Heart left ventricle (tissue), 16 donors: ENCODE data around the gene NXPH3. TPM values are rescaled to one million over a fixed set of nuclear protein-coding genes. Genes with fewer than 3 reads are reported as not detected.

Experiments
- ATAC-seq, 4 donors: fragments of 200-7000 bp; cut with Tn5 transposase; one replicate each; pipeline ENCODE4 v1.9.1; 2020 to 2022; ENCODE audit warnings: moderate library complexity in 4 of 4, mild to moderate bottlenecking in 3 of 4, moderate number of reproducible peaks in 1 of 4
- DNase-seq, 5 donors: peaks; one replicate each; pipeline ENCODE4 v3.0.0-alpha.2; 2020
- H3K27ac ChIP-seq, 12 donors: fragments of 200-600 bp; sonication (generic) in 4 of 12; one replicate each; pipeline versions ENCODE4 v1.5.0 to v1.8.0; 2016 to 2022; ENCODE audit warnings: mild to moderate bottlenecking in 2 of 12
- H3K27me3 ChIP-seq, 9 donors: fragments of 200-600 bp; sonication (generic) in 2 of 9; one replicate each; pipeline versions ENCODE4 v1.5.1 to v1.8.0; 2016 to 2022; ENCODE audit warnings: mild to moderate bottlenecking in 3 of 9
- H3K36me3 ChIP-seq, 9 donors: fragments of 200-600 bp; sonication (generic) in 2 of 9; one replicate each; pipeline versions ENCODE4 v1.5.0 to v1.8.0; 2018 to 2022; ENCODE audit warnings: mild to moderate bottlenecking in 2 of 9
- H3K4me1 ChIP-seq, 12 donors: fragments of 200-600 bp; sonication (generic) in 4 of 12; one replicate each; pipeline versions ENCODE4 v1.5.0 to v1.8.0; 2016 to 2022; ENCODE audit warnings: mild to moderate bottlenecking in 3 of 12
- H3K4me3 ChIP-seq, 12 donors: fragments of 200-600 bp; sonication (generic) in 4 of 12; one replicate each; pipeline versions ENCODE4 v1.5.0 to v1.8.0; 2017 to 2022; ENCODE audit warnings: mild to moderate bottlenecking in 9 of 12, moderate library complexity in 4 of 12
- H3K9me3 ChIP-seq, 12 donors: fragments of 200-600 bp; sonication (generic) in 4 of 12; one replicate each; pipeline versions ENCODE4 v1.5.0 to v1.8.0; 2016 to 2022; ENCODE audit warnings: mild to moderate bottlenecking in 1 of 12
- POLR2A ChIP-seq, 2 donors: fragments of 450-650 bp; IDR thresholded peaks; one replicate each; pipeline ENCODE4 v1.6.1; 2017; ENCODE audit warnings: antibody characterized with exemption in 2 of 2, mild to moderate bottlenecking in 2 of 2, moderate library complexity in 2 of 2
- WGBS, 4 donors: extraction: QIAGEN DNeasy Blood & Tissue Kit in 2 of 4; methylation state at CpG; one replicate each; pipeline versions ENCODE4 v1.1.5 to v1.1.7; 2013 to 2018; 5-methylcytosine and 5-hydroxymethylcytosine counted together
- intact Hi-C, 10 donors: fragments of 100-400 bp; cut with DNase I; formaldehyde crosslinking; loops; one replicate each; pipeline versions ENCODE4 v1.11.1 to v1.14.2; 2022
- polyA plus RNA-seq, 2 donors: library from polyadenylated mRNA; stranded (reverse); fragments of 200-250 nt; gene quantifications; one replicate each; pipeline ENCODE4 v1.2.3, GENCODE V29; 2013
- total RNA-seq, 9 donors: library from RNA; depleted of rRNA in 2 of 9; stranded (reverse); fragments of >200 nt in 2 of 9; fragmentation: NEBNext Ultra II Directional in 3 of 9; extraction: Animal tissue kit (Norgen Biotek cat#: 25700) in 3 of 9; gene quantifications; one replicate each; pipeline versions ENCODE4 v1.1.0 to v1.2.4, GENCODE V29; 2016 to 2023
- TF ChIP-seq, protein P1 (sequence below), 12 donors: fragments of 200-600 bp; sonication (generic) in 4 of 12; IDR thresholded peaks; one replicate each; pipeline versions ENCODE4 v1.5.0 to v1.8.0; 2018 to 2022; ENCODE audit warnings: antibody characterized with exemption in 12 of 12, mild to moderate bottlenecking in 5 of 12
- donor health status: ischemic (EF 13 %, LVEDD 7.1; RV severe dilation, severe dysfunction).
- donor health status: healthy with polysubstance abuse.
- donor health status: DM: no; HTN: yes; CAD: no.
- donor health status: DM: no; HTN: no; CAD: no.
- donor health status: ischemic (EF 25% LVEDD 6.9; RV normal size, moderate dysfunction).
- donor health status: ischemic (EF 25% LVEDD 5.7; RV mildly dilated, moderate dysfunction).
- donor health status: healthy.
- donor health status: DM: yes; HTN: yes; CAD: no.
- donor health status: ischemic (EF 35%, LVEDD 5.7; RV mildly dilated, moderate dysfunction).
- donor health status: nonischemic (EF 11% LVEDD 7.7; RV severe dilation, severe dysfunction).
- donor health status: DM: yes; HTN: yes; CAD: no.
- donor health status: PGD.
- donor health status: ischemic (EF 29% LVEDD 5.4; RV normal size, mild dysfunction).
- donor health status: nonischemic (EF 23%, LVEDD 6.1; RV moderate dilation, normal function).

Gene NXPH3
- total and polyA plus RNA-seq, 11 donors: 2.5 to 7.9 (median 4.5) TPM

- no peaks in the 10 kb centered on the region for H3K27me3 ChIP-seq
- peak overlapping the region in 5 of 12 donors; percentile 11 to 60 (median 49) for H3K27ac ChIP-seq
- DNase-seq (no peak), ATAC-seq (no peak)
- no peak overlapping the region for H3K4me3 ChIP-seq
- peaks cover 0 to 26% (median 16%) of the 10 kb centered on the region in 12 donors for H3K4me1 ChIP-seq
- intact Hi-C loops: no loop called here
- no peak for TF ChIP-seq POLR2A (IDR thresholded peaks at IDR 0.05)
- TF ChIP-seq, protein P1, sequence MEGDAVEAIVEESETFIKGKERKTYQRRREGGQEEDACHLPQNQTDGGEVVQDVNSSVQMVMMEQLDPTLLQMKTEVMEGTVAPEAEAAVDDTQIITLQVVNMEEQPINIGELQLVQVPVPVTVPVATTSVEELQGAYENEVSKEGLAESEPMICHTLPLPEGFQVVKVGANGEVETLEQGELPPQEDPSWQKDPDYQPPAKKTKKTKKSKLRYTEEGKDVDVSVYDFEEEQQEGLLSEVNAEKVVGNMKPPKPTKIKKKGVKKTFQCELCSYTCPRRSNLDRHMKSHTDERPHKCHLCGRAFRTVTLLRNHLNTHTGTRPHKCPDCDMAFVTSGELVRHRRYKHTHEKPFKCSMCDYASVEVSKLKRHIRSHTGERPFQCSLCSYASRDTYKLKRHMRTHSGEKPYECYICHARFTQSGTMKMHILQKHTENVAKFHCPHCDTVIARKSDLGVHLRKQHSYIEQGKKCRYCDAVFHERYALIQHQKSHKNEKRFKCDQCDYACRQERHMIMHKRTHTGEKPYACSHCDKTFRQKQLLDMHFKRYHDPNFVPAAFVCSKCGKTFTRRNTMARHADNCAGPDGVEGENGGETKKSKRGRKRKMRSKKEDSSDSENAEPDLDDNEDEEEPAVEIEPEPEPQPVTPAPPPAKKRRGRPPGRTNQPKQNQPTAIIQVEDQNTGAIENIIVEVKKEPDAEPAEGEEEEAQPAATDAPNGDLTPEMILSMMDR (IDR thresholded peaks at IDR 0.05): no peak
- H3K9me3 ChIP-seq: no peaks in the 10 kb centered on the region
- WGBS, 4 donors: 91 to 93% (median 92%) methylated on average over 6 of the region's 6 CpGs
- peaks cover 0 to 89% (median 85%) of the 10 kb centered on the region in 9 donors for H3K36me3 ChIP-seq
Measured at GRCh38 chr17:49596613-49597244, 21.1 kb downstream of the NXPH3 start.

DNA sequence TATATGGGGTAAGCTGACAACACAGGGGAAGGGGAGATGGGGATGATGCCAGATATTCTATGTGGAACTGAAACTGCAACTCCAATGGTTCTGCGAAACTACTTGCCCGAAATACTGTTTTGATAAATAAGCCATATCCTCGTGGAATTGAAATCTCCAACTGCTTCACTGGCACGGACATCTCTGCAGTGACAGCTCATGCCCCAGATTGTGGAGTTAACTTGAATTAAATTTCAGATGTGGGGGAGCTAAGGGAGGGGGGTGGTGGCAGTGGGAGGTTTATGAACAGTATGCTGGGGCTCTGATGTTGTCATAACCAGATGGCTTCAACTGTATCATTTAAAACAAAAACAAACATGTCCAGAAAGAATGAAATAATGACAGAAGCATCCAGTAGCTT is 21.8 kb downstream of the NXPH3 start:
- Histone ChIP-seq H3K9me3 (no peaks in the 10 kb centered on the region), H3K27ac (peak overlapping the region in 11 of 12 donors; percentile 11 to 60 (median 41)), H3K36me3 (peaks cover 0 to 95% (median 90%) of the 10 kb centered on the region in 9 donors), H3K4me3 (no peak overlapping the region), H3K27me3 (no peaks in the 10 kb centered on the region), H3K4me1 (peaks cover 0 to 33% (median 19%) of the 10 kb centered on the region in 12 donors)
- intact Hi-C loops: no loop called here
- 75 to 81% (median 78%) methylated on average over 4 of the region's 4 CpGs for WGBS, 4 donors
- DNase-seq: no peak
- no peak for ATAC-seq
- TF ChIP-seq, protein P1 (IDR thresholded peaks at IDR 0.05): no peak
- no peak for TF ChIP-seq POLR2A (IDR thresholded peaks at IDR 0.05)

GRCh38 chr17:49597928-49598655 is 22.4 kb downstream of the NXPH3 start:
- intact Hi-C loops: no loop called here
- Histone ChIP-seq H3K36me3 (peaks cover 0 to 95% (median 90%) of the 10 kb centered on the region in 9 donors), H3K4me1 (peaks cover 0 to 40% (median 24%) of the 10 kb centered on the region in 12 donors), H3K27me3 (no peaks in the 10 kb centered on the region), H3K4me3 (no peak overlapping the region), H3K27ac (peak overlapping the region in 11 of 12 donors; percentile 11 to 60 (median 41)), H3K9me3 (no peaks in the 10 kb centered on the region)
- 61 to 76% (median 72%) methylated on average over 8 of the region's 8 CpGs for WGBS, 4 donors
- ATAC-seq (peak in 2 of 4 donors; percentile 18 to 59), DNase-seq (no peak)
- TF ChIP-seq, protein P1 (IDR thresholded peaks at IDR 0.05): no peak
- TF ChIP-seq POLR2A (IDR thresholded peaks at IDR 0.05): no peak

DNA sequence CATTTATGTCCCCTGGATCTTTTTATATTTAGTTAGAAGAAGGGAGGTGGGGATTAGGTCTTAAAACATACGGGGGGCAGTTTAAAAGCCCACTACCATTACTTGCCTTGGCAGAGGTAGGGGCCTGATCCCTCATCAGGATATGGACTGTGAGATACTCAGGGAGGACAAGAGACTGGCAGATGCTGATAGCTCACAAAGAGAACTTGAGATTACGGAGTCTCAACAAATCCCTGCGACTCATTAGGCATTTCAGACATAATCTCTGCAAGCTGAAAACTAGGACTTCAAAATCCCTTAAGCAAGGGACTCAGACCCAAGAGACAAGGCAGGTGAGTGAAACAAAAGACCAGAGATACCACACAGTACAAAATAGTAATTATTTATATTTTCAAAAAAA is 23.2 kb downstream of the NXPH3 start:
- ATAC-seq (no peak), DNase-seq (no peak)
- no peaks in the 10 kb centered on the region for H3K27me3 ChIP-seq
- H3K27ac ChIP-seq: peak overlapping the region in 4 of 12 donors; percentile 11 to 60 (median 39)
- no peak overlapping the region for H3K4me3 ChIP-seq
- H3K36me3 ChIP-seq: peaks cover 0 to 95% (median 89%) of the 10 kb centered on the region in 9 donors
- H3K4me1 ChIP-seq: peaks cover 0 to 48% (median 32%) of the 10 kb centered on the region in 12 donors
- TF ChIP-seq, protein P1 (IDR thresholded peaks at IDR 0.05): no peak
- TF ChIP-seq POLR2A (IDR thresholded peaks at IDR 0.05): no peak
- H3K9me3 ChIP-seq: no peaks in the 10 kb centered on the region
- intact Hi-C loops: no loop called here
- 93 to 97% (median 95%) methylated on average over 3 of the region's 3 CpGs for WGBS, 4 donors
